ENCODE measurements around the gene GRM8.

The GRM8 gene

GRCh38 chr7:126529833-126530232 is 722.9 kb downstream of the GRM8 start:
- DNase-seq (ENCODE audit: low read depth in 2 of 2) = no peak

GRCh38 chr7:126529254-126529653 is 723.5 kb downstream of the GRM8 start:
- DNase-seq (ENCODE audit: low read depth in 2 of 2) = no peak

GRCh38 chr7:126525906-126526305 is 726.8 kb downstream of the GRM8 start:
- DNase-seq (ENCODE audit: low read depth in 2 of 2) = no peak

- DNase-seq (ENCODE audit: low read depth in 2 of 2) = no peak
Observed at GRCh38 chr7:126524967-126525366, 727.8 kb downstream of the GRM8 start.

- DNase-seq (ENCODE audit: low read depth in 2 of 2) = no peak
Observed at GRCh38 chr7:126511046-126511445, 741.7 kb downstream of the GRM8 start.

- DNase-seq (ENCODE audit: low read depth in 2 of 2) = no peak
Observed at GRCh38 chr7:126501617-126502016, 751.1 kb downstream of the GRM8 start.

GRCh38 chr7:126499481-126499880 is 753.3 kb downstream of the GRM8 start:
- DNase-seq (ENCODE audit: low read depth in 2 of 2) = no peak

GRCh38 chr7:126495733-126496132 is 757.0 kb downstream of the GRM8 start:
- DNase-seq (ENCODE audit: low read depth in 2 of 2) = no peak

- no peak for DNase-seq (ENCODE audit: low read depth in 2 of 2)
Observed at GRCh38 chr7:126495001-126495400, 757.7 kb downstream of the GRM8 start.

- DNase-seq (ENCODE audit: low read depth in 2 of 2) = no peak
Observed at GRCh38 chr7:126493801-126494200, 758.9 kb downstream of the GRM8 start.

- DNase-seq (ENCODE audit: low read depth in 2 of 2) = no peak
Observed at GRCh38 chr7:126489874-126490273, 762.9 kb downstream of the GRM8 start.

GRCh38 chr7:126487728-126488442 is 764.9 kb downstream of the GRM8 start:
- no peak for DNase-seq (ENCODE audit: low read depth in 2 of 2)

GRCh38 chr7:126486806-126487205 is 765.9 kb downstream of the GRM8 start:
- DNase-seq (ENCODE audit: low read depth in 2 of 2) = no peak

- DNase-seq (ENCODE audit: low read depth in 2 of 2) = no peak
Observed at GRCh38 chr7:126485791-126486190, 767.0 kb downstream of the GRM8 start.

- DNase-seq (ENCODE audit: low read depth in 2 of 2) = no peak
Observed at GRCh38 chr7:126483972-126484371, 768.8 kb downstream of the GRM8 start.

- DNase-seq (ENCODE audit: low read depth in 2 of 2) = no peak
Observed at GRCh38 chr7:126472825-126473224, 779.9 kb downstream of the GRM8 start.

GRCh38 chr7:126462405-126462804 is 790.3 kb downstream of the GRM8 start:
- DNase-seq (ENCODE audit: low read depth in 2 of 2) = no peak

GRCh38 chr7:126460664-126461063 is 792.1 kb downstream of the GRM8 start:
- DNase-seq (ENCODE audit: low read depth in 2 of 2) = no peak

- no peak for DNase-seq (ENCODE audit: low read depth in 2 of 2)
Observed at GRCh38 chr7:126453104-126453503, 799.6 kb downstream of the GRM8 start.

GRCh38 chr7:126450269-126450671 is 802.5 kb downstream of the GRM8 start:
- DNase-seq (ENCODE audit: low read depth in 2 of 2) = no peak

GRCh38 chr7:126449611-126450268 is 803.0 kb downstream of the GRM8 start:
- no peak for DNase-seq (ENCODE audit: low read depth in 2 of 2)

GRCh38 chr7:126447984-126448383 is 804.8 kb downstream of the GRM8 start:
- no peak for DNase-seq (ENCODE audit: low read depth in 2 of 2)

GRCh38 chr7:126445991-126446390 is 806.8 kb downstream of the GRM8 start:
- no peak for DNase-seq (ENCODE audit: low read depth in 2 of 2)

- no peak for DNase-seq (ENCODE audit: low read depth in 2 of 2)
Observed at GRCh38 chr7:126443951-126444350, 808.8 kb downstream of the GRM8 start.

Measured in stimulated activated CD4-positive, alpha-beta T cell treated with anti-CD3 and anti-CD28 coated beads, Interleukin-4, amount 100 ng/mL, for 48 hours (primary cell).